Measurements from ENCODE around the gene TOB1. TPM values are rescaled to one million over a fixed set of nuclear protein-coding genes. Genes with fewer than 3 reads are reported as not detected.
A peak's percentile ranks its signal among the peaks of the same experiment; 100 is the strongest.

TOB1 gene
- total RNA-seq, 1 donor from 2014 or later: 70.1 TPM

DNA sequence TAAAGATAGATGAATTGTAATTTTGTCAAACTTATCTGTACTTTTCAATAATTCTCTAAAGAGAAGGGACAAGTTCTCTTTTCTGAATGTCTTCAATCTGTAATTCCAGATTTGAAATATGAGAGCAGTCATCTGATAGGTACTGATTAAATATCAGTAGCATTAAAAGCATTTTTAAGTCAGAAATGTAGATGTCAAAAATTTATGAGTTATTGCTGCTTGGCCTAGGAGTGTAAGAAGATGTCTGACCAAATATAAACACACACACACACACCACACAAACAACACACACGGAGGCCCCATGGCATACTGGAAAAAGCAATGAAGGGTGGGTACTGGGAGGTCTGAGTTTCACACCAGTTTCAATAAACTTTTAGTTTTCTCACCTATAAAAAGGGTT lies 2.4 kb upstream of the TOB1 start:
- peaks cover 26% of the 10 kb centered on the region for H3K4me1 ChIP-seq
- TF ChIP-seq CTCF (IDR thresholded peaks at IDR 0.05): no peak
- peaks cover 6% of the 10 kb centered on the region for H3K36me3 ChIP-seq
- H3K9me3 ChIP-seq: no peaks in the 10 kb centered on the region
- intact Hi-C loops (cut with DNase I): no loop called here
- ATAC-seq (no peak), DNase-seq (no peak)
- H3K4me3 ChIP-seq: peak overlapping the region; percentile 72
- H3K27me3 ChIP-seq: no peaks in the 10 kb centered on the region
- H3K27ac ChIP-seq: peak overlapping the region; percentile 100

DNA sequence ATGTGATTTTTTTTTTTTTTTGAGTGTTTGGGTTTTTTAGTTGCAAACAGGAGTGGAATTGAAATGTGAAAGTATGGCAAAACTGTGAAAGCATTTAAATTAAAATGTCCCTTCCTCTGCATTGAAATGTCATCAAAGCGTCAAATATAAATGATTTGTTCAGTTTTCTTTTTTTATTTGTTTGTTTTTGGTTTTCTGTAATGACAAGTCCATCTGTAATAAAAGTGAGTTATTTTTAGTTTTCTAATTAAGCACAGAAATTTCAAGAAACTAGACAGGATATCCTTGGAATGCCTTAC lies 1.9 kb upstream of the TOB1 start:
- H3K36me3 ChIP-seq: peaks cover 11% of the 10 kb centered on the region
- peaks cover 31% of the 10 kb centered on the region for H3K4me1 ChIP-seq
- H3K4me3 ChIP-seq: peak overlapping the region; percentile 72
- H3K27ac ChIP-seq: peak overlapping the region; percentile 100
- no peak for TF ChIP-seq CTCF (IDR thresholded peaks at IDR 0.05)
- intact Hi-C loops (cut with DNase I): no loop called here
- H3K27me3 ChIP-seq: no peaks in the 10 kb centered on the region
- ATAC-seq (no peak), DNase-seq (no peak)
- no peaks in the 10 kb centered on the region for H3K9me3 ChIP-seq

- H3K9me3 ChIP-seq: no peaks in the 10 kb centered on the region
- no peak for TF ChIP-seq CTCF (IDR thresholded peaks at IDR 0.05)
- intact Hi-C loops (cut with DNase I): no loop called here
- DNase-seq (peak; percentile 96), ATAC-seq (peak; percentile 73)
- peak overlapping the region; percentile 72 for H3K4me3 ChIP-seq
- peak overlapping the region; percentile 100 for H3K27ac ChIP-seq
- peaks cover 16% of the 10 kb centered on the region for H3K36me3 ChIP-seq
- no peaks in the 10 kb centered on the region for H3K27me3 ChIP-seq
- peaks cover 36% of the 10 kb centered on the region for H3K4me1 ChIP-seq
These were observed 1.4 kb upstream of the TOB1 start for GRCh38 chr17:50867363-50868139.

- H3K27me3 ChIP-seq: no peaks in the 10 kb centered on the region
- DNase-seq (peak; percentile 87), ATAC-seq (peak; percentile 2)
- H3K27ac ChIP-seq: peak overlapping the region; percentile 100
- H3K9me3 ChIP-seq: no peaks in the 10 kb centered on the region
- peaks cover 22% of the 10 kb centered on the region for H3K36me3 ChIP-seq
- TF ChIP-seq CTCF (IDR thresholded peaks at IDR 0.05): no peak
- H3K4me3 ChIP-seq: peak overlapping the region; percentile 72
- peaks cover 41% of the 10 kb centered on the region for H3K4me1 ChIP-seq
- intact Hi-C loops (cut with DNase I): no loop called here
These were observed 802 bp upstream of the TOB1 start for GRCh38 chr17:50866950-50867362.

- Histone ChIP-seq H3K9me3 (no peaks in the 10 kb centered on the region), H3K36me3 (peaks cover 33% of the 10 kb centered on the region), H3K27ac (peak overlapping the region; percentile 100), H3K4me1 (peaks cover 38% of the 10 kb centered on the region), H3K27me3 (no peaks in the 10 kb centered on the region), H3K4me3 (peak overlapping the region; percentile 72)
- no peak for TF ChIP-seq CTCF (IDR thresholded peaks at IDR 0.05)
- ATAC-seq (peak; percentile 1), DNase-seq (no peak)
- intact Hi-C loops (cut with DNase I): no loop called here
These were observed 290 bp downstream of the TOB1 start for GRCh38 chr17:50865868-50866260.

Measured in upper lobe of right lung (tissue), 1 donor.